ENCODE results near the gene SPATA3.

SPATA3 gene

GRCh38 chr2:230951396-230951795 is 44.5 kb upstream of the SPATA3 start:
- no peaks in the 10 kb centered on the region for H3K79me2 ChIP-seq (ENCODE audit: control insufficient read depth, low read length)
- H3F3A ChIP-seq (ENCODE audit: control insufficient read depth, insufficient read depth) = no peaks in the 10 kb centered on the region
- no peaks in the 10 kb centered on the region for H4K20me1 ChIP-seq (ENCODE audit: control insufficient read depth, insufficient read depth, low read depth, low read length)
- H3K36me3 ChIP-seq (ENCODE audit: control insufficient read depth, low read length) = no peaks in the 10 kb centered on the region
- H3K9me3 ChIP-seq (ENCODE audit: control insufficient read depth, insufficient read depth, low read length) = no peaks in the 10 kb centered on the region
- H3K27me3 ChIP-seq (ENCODE audit: control insufficient read depth, low read length) = peaks cover 56% of the 10 kb centered on the region
- H3K4me3 ChIP-seq (ENCODE audit: low read length) = no peak overlapping the region
- H3K9me2 ChIP-seq (replicated peaks; ENCODE audit: control insufficient read depth, low read length) = no peaks in the 10 kb centered on the region
- H3K27ac ChIP-seq (ENCODE audit: low read depth, low read length) = no peak overlapping the region
- TF ChIP-seq EZH2phosphoT487 (IDR thresholded peaks at IDR 0.05; ENCODE audit: borderline replicate concordance, low read length) = no peak
- TF ChIP-seq CTCF (IDR thresholded peaks at IDR 0.05; ENCODE audit: low read depth, low read length, poor library complexity, severe bottlenecking) = no peak
- peaks cover 6% of the 10 kb centered on the region; the same call in 1 of the 2 replicates for H3K4me1 ChIP-seq (ENCODE audit: control insufficient read depth, low read length)
- H3K4me2 ChIP-seq (ENCODE audit: low read length) = no peak overlapping the region

GRCh38 chr2:230952226-230952956 is 43.5 kb upstream of the SPATA3 start:
- no peaks in the 10 kb centered on the region for H3K9me3 ChIP-seq (ENCODE audit: control insufficient read depth, insufficient read depth, low read length)
- TF ChIP-seq CTCF (IDR thresholded peaks at IDR 0.05; ENCODE audit: low read depth, low read length, poor library complexity, severe bottlenecking) (no peak), EZH2phosphoT487 (IDR thresholded peaks at IDR 0.05; ENCODE audit: borderline replicate concordance, low read length) (no peak)
- H3F3A ChIP-seq (ENCODE audit: control insufficient read depth, insufficient read depth) = no peaks in the 10 kb centered on the region
- H4K20me1 ChIP-seq (ENCODE audit: control insufficient read depth, insufficient read depth, low read depth, low read length) = no peaks in the 10 kb centered on the region
- no peak overlapping the region for H3K4me3 ChIP-seq (ENCODE audit: low read length)
- no peaks in the 10 kb centered on the region for H3K36me3 ChIP-seq (ENCODE audit: control insufficient read depth, low read length)
- no peaks in the 10 kb centered on the region for H3K79me2 ChIP-seq (ENCODE audit: control insufficient read depth, low read length)
- peaks cover 63% of the 10 kb centered on the region for H3K27me3 ChIP-seq (ENCODE audit: control insufficient read depth, low read length)
- no peak overlapping the region for H3K27ac ChIP-seq (ENCODE audit: low read depth, low read length)
- H3K9me2 ChIP-seq (replicated peaks; ENCODE audit: control insufficient read depth, low read length) = no peaks in the 10 kb centered on the region
- H3K4me1 ChIP-seq (ENCODE audit: control insufficient read depth, low read length) = peaks cover 13% of the 10 kb centered on the region
- no peak overlapping the region for H3K4me2 ChIP-seq (ENCODE audit: low read length)

GRCh38 chr2:230953845-230954244 is 42.1 kb upstream of the SPATA3 start:
- no peak overlapping the region for H3K27ac ChIP-seq (ENCODE audit: low read depth, low read length)
- H3K4me3 ChIP-seq (ENCODE audit: low read length) = no peak overlapping the region
- no peaks in the 10 kb centered on the region for H3F3A ChIP-seq (ENCODE audit: control insufficient read depth, insufficient read depth)
- H3K9me3 ChIP-seq (ENCODE audit: control insufficient read depth, insufficient read depth, low read length) = no peaks in the 10 kb centered on the region
- H3K79me2 ChIP-seq (ENCODE audit: control insufficient read depth, low read length) = no peaks in the 10 kb centered on the region
- H3K27me3 ChIP-seq (ENCODE audit: control insufficient read depth, low read length) = peaks cover 72% of the 10 kb centered on the region
- peaks cover 18% of the 10 kb centered on the region for H3K4me1 ChIP-seq (ENCODE audit: control insufficient read depth, low read length)
- H3K4me2 ChIP-seq (ENCODE audit: low read length) = no peak overlapping the region
- no peaks in the 10 kb centered on the region for H4K20me1 ChIP-seq (ENCODE audit: control insufficient read depth, insufficient read depth, low read depth, low read length)
- no peaks in the 10 kb centered on the region for H3K36me3 ChIP-seq (ENCODE audit: control insufficient read depth, low read length)
- TF ChIP-seq EZH2phosphoT487 (IDR thresholded peaks at IDR 0.05; ENCODE audit: borderline replicate concordance, low read length) (no peak), CTCF (IDR thresholded peaks at IDR 0.05; ENCODE audit: low read depth, low read length, poor library complexity, severe bottlenecking) (no peak)
- H3K9me2 ChIP-seq (replicated peaks; ENCODE audit: control insufficient read depth, low read length) = no peaks in the 10 kb centered on the region

Measured in DOHH2 (cell line).